Gastroesophageal sphincter (tissue), 4 donors: ENCODE measurements around the gene FMNL1. TPM values are rescaled to one million over a fixed set of nuclear protein-coding genes. Genes with fewer than 3 reads are reported as not detected.

ENCODE experiments used
- ATAC-seq: fragments of 150-250 bp; one replicate; pipeline ENCODE4 v1.9.1; 2016; ENCODE audit warnings: mild to moderate bottlenecking, moderate library complexity
- H3K27ac ChIP-seq, 4 donors: fragments of 200-600 bp; sonication (generic) in 3 of 4; 1 replicate in 3 of 4; 2 replicates in 1 of 4; pipeline ENCODE4 v1.5.1; 2016 to 2019
- H3K27me3 ChIP-seq: fragments of 200-600 bp; sonication (generic); one replicate; pipeline ENCODE4 v1.5.1; 2019
- H3K36me3 ChIP-seq, 2 donors: fragments of 200-600 bp; sonication (generic); one replicate each; pipeline ENCODE4 v1.5.1; 2019; ENCODE audit warnings: control low read depth in 1 of 2
- H3K4me1 ChIP-seq, 3 donors: fragments of 200-600 bp; sonication (generic); 1 replicate in 2 of 3; 2 replicates in 1 of 3; pipeline ENCODE4 v1.5.1; 2016 to 2019; ENCODE audit warnings: control low read depth in 2 of 3
- H3K4me3 ChIP-seq, 2 donors: fragments of 200-600 bp; sonication (generic); one replicate each; pipeline ENCODE4 v1.5.1; 2019; ENCODE audit warnings: mild to moderate bottlenecking in 1 of 2, moderate library complexity in 1 of 2
- H3K9me3 ChIP-seq, 3 donors: fragments of 200-600 bp; sonication (generic); one replicate each; pipeline ENCODE4 v1.5.1; 2017 to 2019; ENCODE audit warnings: control low read depth in 2 of 3
- EP300 ChIP-seq: sonication (generic); formaldehyde crosslinking; IDR thresholded peaks from one replicate; pipeline ENCODE4 v1.6.1; 2017; ENCODE audit warnings: antibody characterized with exemption, mild to moderate bottlenecking
- POLR2A ChIP-seq, 2 donors: fragments of 450-650 bp; IDR thresholded peaks; one replicate each; pipeline ENCODE4 v1.6.1; 2017; ENCODE audit warnings: antibody characterized with exemption in 2 of 2, mild to moderate bottlenecking in 2 of 2, moderate library complexity in 1 of 2
- POLR2AphosphoS5 ChIP-seq: sonication (generic); formaldehyde crosslinking; IDR thresholded peaks from one replicate; pipeline ENCODE4 v1.6.1; 2017; ENCODE audit warnings: antibody characterized with exemption
- WGBS, 2 donors: methylation state at CpG; one replicate each; pipeline ENCODE4 v1.1.5; 2018; ENCODE audit warnings: low coverage in 1 of 2; 5-methylcytosine and 5-hydroxymethylcytosine counted together
- total RNA-seq, 4 donors: library from RNA; depleted of rRNA; stranded (reverse); fragments of >200 nt; gene quantifications; one replicate each; pipeline ENCODE4 v1.1.0, GENCODE V29; 2016
- TF ChIP-seq, protein P1 (sequence below), 4 experiments: fragments of 200-600 bp in 2 of 4; fragments of 450-650 bp in 2 of 4; sonication (generic) in 1 of 4; IDR thresholded peaks; one replicate each; pipeline ENCODE4 v1.5.1; 2017 to 2019; ENCODE audit warnings: antibody characterized with exemption in 4 of 4, mild to moderate bottlenecking in 2 of 4, moderate library complexity in 2 of 4

FMNL1 gene
- total RNA-seq, 4 donors from 2014 or later, result 12.0 to 21.9 (median 14.9) TPM

DNA sequence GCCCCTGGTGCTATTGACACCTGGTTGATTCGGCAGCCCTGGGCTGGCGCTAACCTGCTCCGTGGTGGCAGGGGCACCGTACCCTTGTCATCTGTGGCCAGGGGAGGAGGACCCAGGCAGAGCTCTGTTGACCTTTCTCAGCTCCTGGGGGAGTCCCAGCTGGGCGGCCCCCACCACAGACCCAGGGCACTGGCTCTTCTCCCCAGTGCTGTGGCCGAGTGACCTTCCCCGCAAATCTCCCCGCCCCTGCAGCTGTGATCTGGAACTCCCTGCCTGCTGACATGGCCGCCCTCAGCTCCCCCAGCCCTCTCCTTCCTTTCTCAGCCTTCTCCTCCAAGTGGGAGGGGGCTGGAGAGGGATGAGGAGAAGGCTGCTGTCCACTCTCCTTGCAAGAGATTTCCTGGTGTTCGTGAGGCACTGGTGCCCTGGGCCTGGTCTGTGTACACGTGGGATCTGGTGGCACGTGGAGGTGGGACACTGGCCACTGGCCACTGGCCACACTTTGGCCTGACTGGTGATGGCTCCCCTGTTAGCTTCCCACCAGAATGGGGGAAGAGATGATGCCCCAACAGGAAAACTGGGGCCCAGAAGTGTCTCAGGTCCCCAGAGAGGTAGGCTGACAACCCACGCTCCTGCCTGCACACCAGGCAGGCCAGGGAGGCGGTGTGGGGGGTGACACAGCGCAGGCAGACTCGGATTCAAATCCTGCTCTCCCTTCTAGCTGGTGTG lies 8.2 kb downstream of the FMNL1 start:
- Histone ChIP-seq H3K4me3 (no peak overlapping the region), H3K36me3 (no peaks in the 10 kb centered on the region), H3K27ac (peak overlapping the region in 3 of 4 donors; percentile 76 to 86 (median 83)), H3K27me3 (peaks cover 11% of the 10 kb centered on the region), H3K9me3 (no peaks in the 10 kb centered on the region), H3K4me1 (peaks cover 0 to 53% (median 39%) of the 10 kb centered on the region in 3 donors)
- TF ChIP-seq POLR2A (IDR thresholded peaks at IDR 0.05) (no peak), POLR2AphosphoS5 (no peak), EP300 (no peak)
- TF ChIP-seq, protein P1, sequence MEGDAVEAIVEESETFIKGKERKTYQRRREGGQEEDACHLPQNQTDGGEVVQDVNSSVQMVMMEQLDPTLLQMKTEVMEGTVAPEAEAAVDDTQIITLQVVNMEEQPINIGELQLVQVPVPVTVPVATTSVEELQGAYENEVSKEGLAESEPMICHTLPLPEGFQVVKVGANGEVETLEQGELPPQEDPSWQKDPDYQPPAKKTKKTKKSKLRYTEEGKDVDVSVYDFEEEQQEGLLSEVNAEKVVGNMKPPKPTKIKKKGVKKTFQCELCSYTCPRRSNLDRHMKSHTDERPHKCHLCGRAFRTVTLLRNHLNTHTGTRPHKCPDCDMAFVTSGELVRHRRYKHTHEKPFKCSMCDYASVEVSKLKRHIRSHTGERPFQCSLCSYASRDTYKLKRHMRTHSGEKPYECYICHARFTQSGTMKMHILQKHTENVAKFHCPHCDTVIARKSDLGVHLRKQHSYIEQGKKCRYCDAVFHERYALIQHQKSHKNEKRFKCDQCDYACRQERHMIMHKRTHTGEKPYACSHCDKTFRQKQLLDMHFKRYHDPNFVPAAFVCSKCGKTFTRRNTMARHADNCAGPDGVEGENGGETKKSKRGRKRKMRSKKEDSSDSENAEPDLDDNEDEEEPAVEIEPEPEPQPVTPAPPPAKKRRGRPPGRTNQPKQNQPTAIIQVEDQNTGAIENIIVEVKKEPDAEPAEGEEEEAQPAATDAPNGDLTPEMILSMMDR (IDR thresholded peaks at IDR 0.05), result no peak
- WGBS, 2 donors, result 71% methylated on average over 3 of the region's 16 CpGs; no CpG with 5 or more reads in 1 of the 2 donors
- ATAC-seq, result no peak

DNA sequence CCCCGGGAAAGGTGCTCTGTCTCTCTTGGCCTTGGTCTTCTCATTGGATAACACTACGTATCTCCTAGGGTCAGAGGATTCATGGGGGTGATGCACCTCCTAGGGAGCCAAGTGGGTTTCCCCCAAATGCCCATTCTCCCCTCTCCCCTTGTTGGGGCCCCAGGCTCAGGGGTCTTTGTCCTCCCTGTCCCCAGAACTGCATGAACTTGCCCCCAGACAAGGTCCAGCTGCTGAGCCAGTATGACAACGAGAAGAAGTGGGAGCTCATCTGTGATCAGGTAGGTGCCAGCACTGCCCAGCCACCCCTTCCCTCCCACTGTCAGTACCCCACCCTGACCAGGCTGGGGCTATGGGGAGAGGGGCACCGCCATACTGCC lies 8.7 kb downstream of the FMNL1 start:
- Histone ChIP-seq H3K27ac (peak overlapping the region in 3 of 4 donors; percentile 76 to 86 (median 83)), H3K4me1 (peaks cover 0 to 53% (median 39%) of the 10 kb centered on the region in 3 donors)
- WGBS, 2 donors, result no CpG with 5 or more reads among the region's 4 CpGs

DNA sequence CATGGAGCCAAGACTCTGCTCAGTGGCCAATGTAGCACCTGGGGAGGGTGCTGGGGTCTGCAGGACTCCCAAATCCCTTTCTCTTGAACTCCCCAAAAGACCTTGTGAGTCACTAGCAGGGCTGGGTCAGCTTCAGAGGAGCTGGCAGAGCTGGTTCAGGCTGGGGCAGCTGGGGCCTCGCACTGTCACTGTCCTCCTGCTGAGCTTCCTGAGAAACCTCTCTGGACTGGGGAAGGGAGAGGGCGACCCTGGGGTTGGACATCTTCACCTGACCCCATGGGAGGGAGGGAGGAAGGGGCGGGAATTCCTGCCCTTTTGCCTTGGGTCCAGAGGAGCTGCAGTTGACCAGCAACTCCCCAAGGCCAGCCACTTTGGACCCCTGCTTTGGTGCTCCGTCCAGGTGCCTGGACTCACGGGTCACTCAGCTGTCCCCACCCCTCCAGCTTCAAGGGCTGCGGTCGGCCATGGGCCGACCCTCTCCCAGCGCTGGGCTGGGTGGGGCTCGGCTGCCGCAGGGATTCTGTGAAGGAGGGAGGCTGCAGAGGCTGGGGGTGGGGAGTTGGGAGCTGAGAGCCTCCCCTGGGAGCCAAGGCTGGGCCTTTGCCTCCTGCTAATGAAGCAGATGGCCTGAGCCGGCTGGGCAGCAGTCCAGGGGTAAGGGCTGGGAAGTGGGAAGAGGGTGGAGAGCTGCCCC lies 9.2 kb downstream of the FMNL1 start:
- no peaks in the 10 kb centered on the region for H3K9me3 ChIP-seq
- H3K27me3 ChIP-seq, result peaks cover 10% of the 10 kb centered on the region
- H3K4me3 ChIP-seq, result no peak overlapping the region
- no peak for TF ChIP-seq POLR2A (IDR thresholded peaks at IDR 0.05)
- peaks cover 0 to 53% (median 39%) of the 10 kb centered on the region in 3 donors for H3K4me1 ChIP-seq
- no peak for ATAC-seq
- 14% methylated on average over 1 of the region's 12 CpGs; no CpG with 5 or more reads in 1 of the 2 donors for WGBS, 2 donors
- no peaks in the 10 kb centered on the region for H3K36me3 ChIP-seq
- peak overlapping the region in 3 of 4 donors; percentile 76 to 86 (median 83) for H3K27ac ChIP-seq

More for the DNA sequence above, 8.7 kb downstream of the FMNL1 start:
- Histone ChIP-seq H3K9me3 (no peaks in the 10 kb centered on the region), H3K27me3 (peaks cover 8% of the 10 kb centered on the region), H3K36me3 (no peaks in the 10 kb centered on the region), H3K4me3 (no peak overlapping the region)
- ATAC-seq, result no peak
- no peak for TF ChIP-seq EP300
- no peak for TF ChIP-seq POLR2A (IDR thresholded peaks at IDR 0.05)
- TF ChIP-seq, protein P1 (IDR thresholded peaks at IDR 0.05), result no peak
- TF ChIP-seq POLR2AphosphoS5, result no peak

DNA sequence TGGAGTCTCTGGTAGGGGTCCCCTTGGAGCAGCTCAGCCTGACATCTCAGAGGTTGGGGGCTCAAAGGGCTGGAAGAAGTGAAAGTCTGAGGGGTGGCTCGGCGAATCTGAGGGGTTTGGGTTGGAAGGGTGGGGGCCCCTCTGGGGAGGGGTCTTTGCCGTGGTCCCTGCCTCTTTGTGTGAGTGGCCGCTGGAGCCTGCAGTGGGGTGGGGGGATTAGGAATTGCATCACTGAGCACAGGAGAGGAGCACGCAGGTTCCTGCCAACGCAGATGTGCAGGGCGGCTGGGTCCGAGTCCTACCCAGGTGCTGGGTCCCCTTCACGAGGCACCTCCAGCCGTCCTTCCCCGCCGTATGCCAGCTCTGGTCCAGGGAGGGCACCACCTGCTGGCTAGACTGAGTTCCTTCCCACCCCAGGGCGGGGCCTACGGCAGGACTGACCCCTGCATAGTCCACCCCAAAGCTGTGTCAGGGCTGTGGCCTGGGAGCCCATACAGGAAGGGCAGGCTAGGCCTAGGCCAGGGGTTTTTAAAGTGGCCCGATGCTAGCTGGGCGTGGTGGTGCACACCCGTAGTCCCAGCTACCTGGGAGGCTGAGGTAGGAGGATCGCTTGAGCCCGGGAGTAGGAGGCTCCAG lies 9.9 kb downstream of the FMNL1 start:
- H3K27ac ChIP-seq, result peak overlapping the region in 3 of 4 donors; percentile 76 to 86 (median 83)
- H3K36me3 ChIP-seq, result no peaks in the 10 kb centered on the region
- ATAC-seq, result no peak
- H3K27me3 ChIP-seq, result peaks cover 16% of the 10 kb centered on the region
- TF ChIP-seq, protein P1 (IDR thresholded peaks at IDR 0.05), result peak in 1 of 4 experiments; percentile 33
- TF ChIP-seq EP300, result no peak
- WGBS, 2 donors, result 37 to 66% methylated on average over 2 to 8 of the region's 19 CpGs
- H3K9me3 ChIP-seq, result no peaks in the 10 kb centered on the region
- H3K4me3 ChIP-seq, result no peak overlapping the region
- H3K4me1 ChIP-seq, result peaks cover 0 to 53% (median 39%) of the 10 kb centered on the region in 3 donors
